Brain microvascular endothelial cell (primary cell): ENCODE data around the gene LRP6.
"Not testable (repeated sequence)": the region's sequence is repeated elsewhere in the genome, so short reads cannot be mapped to it uniquely, and the experiment has no call there.

Source experiments
- DNase-seq: peaks from one replicate; pipeline ENCODE4 v3.0.0-alpha.2; 2020
- H3K27ac ChIP-seq: fragments of 250-450 bp; sonication (Bioruptor Pico); 2 replicates; pipeline ENCODE4 v1.5.1; 2020; ENCODE audit warnings: mild to moderate bottlenecking, moderate library complexity
- H3K27me3 ChIP-seq: fragments of 250-450 bp; sonication (Bioruptor Pico); replicated peaks from 2 replicates; pipeline ENCODE4 v1.5.1; 2020; ENCODE audit warnings: mild to moderate bottlenecking
- H3K36me3 ChIP-seq: fragments of 250-450 bp; sonication (Bioruptor Pico); replicated peaks from 2 replicates; pipeline ENCODE4 v1.5.1; 2020; ENCODE audit warnings: mild to moderate bottlenecking
- H3K4me3 ChIP-seq: 2 replicates; pipeline ENCODE4 v1.5.1; 2011; ENCODE audit warnings: low read depth, mild to moderate bottlenecking, control low read depth, low read length, moderate library complexity
- in situ Hi-C: cut with HindIII; loops from 2 replicates; pipeline ENCODE4 v1.10.0; 2017; ENCODE audit warnings: low sequenced_read_pairs, low pct_ligation_motif_present
- TF ChIP-seq, protein P1 (sequence below): IDR thresholded peaks from 2 replicates; pipeline ENCODE4 v1.5.1; 2011; ENCODE audit warnings: low read depth, mild to moderate bottlenecking, moderate library complexity, low read length, control low read depth, inconsistent platforms; ENCODE audit errors: missing control alignments

Gene LRP6

DNA sequence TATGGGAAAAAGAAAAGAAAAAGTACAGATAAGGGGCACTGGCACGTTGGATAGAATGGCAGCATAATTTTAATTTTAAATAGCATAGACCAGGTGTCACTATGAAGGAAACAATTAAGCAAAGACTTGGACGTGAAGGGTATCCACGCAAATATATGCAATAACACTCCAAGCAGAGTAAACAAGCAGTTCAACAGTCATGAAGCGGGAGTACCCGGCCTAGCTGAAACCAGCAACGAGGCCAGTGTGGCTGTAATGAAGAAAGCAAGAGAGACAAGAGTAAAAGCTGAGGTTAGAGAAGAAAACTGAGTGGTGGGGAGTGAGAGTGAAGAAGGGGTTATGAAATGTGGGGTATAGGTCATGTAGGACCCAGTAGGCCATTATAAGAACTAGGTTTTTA, 110.7 kb downstream of the LRP6 start:
- H3K27ac ChIP-seq, result no peak overlapping the region
- peaks cover 4% of the 10 kb centered on the region for H3K36me3 ChIP-seq
- H3K4me3 ChIP-seq, result no peak overlapping the region
- in situ Hi-C loops, result no loop called here
- DNase-seq, result no peak
- TF ChIP-seq, protein P1, sequence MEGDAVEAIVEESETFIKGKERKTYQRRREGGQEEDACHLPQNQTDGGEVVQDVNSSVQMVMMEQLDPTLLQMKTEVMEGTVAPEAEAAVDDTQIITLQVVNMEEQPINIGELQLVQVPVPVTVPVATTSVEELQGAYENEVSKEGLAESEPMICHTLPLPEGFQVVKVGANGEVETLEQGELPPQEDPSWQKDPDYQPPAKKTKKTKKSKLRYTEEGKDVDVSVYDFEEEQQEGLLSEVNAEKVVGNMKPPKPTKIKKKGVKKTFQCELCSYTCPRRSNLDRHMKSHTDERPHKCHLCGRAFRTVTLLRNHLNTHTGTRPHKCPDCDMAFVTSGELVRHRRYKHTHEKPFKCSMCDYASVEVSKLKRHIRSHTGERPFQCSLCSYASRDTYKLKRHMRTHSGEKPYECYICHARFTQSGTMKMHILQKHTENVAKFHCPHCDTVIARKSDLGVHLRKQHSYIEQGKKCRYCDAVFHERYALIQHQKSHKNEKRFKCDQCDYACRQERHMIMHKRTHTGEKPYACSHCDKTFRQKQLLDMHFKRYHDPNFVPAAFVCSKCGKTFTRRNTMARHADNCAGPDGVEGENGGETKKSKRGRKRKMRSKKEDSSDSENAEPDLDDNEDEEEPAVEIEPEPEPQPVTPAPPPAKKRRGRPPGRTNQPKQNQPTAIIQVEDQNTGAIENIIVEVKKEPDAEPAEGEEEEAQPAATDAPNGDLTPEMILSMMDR, result no peak
- H3K27me3 ChIP-seq, result no peaks in the 10 kb centered on the region

- TF ChIP-seq, protein P1, result no peak
- in situ Hi-C loops, result no loop called here
- no peak for DNase-seq
- H3K36me3 ChIP-seq, result peaks cover 9% of the 10 kb centered on the region
- no peaks in the 10 kb centered on the region for H3K27me3 ChIP-seq
- no peak overlapping the region for H3K27ac ChIP-seq
- H3K4me3 ChIP-seq, result no peak overlapping the region
These were observed 113.2 kb downstream of the LRP6 start for GRCh38 chr12:12153596-12153995.

GRCh38 chr12:12147111-12147510, 119.7 kb downstream of the LRP6 start:
- Histone ChIP-seq H3K27me3 (no peaks in the 10 kb centered on the region), H3K36me3 (peaks cover 11% of the 10 kb centered on the region), H3K4me3 (no peak overlapping the region), H3K27ac (no peak overlapping the region)
- DNase-seq, result no peak
- TF ChIP-seq, protein P1, result no peak
- in situ Hi-C loops, result no loop called here

DNA sequence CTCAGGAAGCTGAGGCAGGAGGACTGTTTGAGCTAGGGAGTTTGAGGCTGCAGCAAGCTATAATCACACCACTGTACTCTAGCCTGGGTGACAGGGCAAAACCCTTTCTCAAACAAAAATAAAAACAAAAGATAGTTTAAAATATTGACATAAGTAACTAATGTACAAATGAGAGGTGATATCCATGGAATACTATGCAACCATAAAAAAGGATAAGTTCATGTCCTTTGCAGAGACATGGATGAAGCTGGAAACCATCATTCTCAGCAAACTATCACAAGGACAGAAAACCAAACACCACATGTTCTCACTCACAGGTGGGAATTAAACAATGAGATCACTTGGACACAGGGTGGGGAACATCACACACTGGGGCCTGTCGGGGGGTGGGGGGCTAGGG, 122.3 kb downstream of the LRP6 start:
- H3K27me3 ChIP-seq, H3K27ac ChIP-seq, H3K36me3 ChIP-seq, H3K4me3 ChIP-seq, in situ Hi-C loops, DNase-seq: not testable (repeated sequence)

DNA sequence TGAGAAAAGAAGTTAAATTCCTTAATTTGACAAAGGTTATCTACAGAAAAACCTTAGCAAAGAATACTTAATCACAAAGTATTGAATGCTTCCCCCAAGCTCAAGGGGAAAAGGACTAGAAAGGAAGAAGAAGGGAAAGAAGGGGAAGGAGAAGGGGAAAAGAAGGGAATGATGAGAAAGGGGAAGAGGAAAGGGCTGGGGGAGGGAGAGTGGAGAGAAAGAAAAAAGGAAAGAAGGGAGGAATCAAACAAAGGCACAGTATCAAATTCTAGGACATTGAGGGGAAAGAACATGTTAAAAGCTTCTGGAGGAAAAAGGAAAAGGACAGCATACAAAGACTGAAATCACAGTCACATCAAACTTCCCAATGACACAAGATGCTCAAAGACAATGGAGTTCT, 125.8 kb downstream of the LRP6 start:
- H3K36me3 ChIP-seq, result no peaks in the 10 kb centered on the region
- no peak overlapping the region for H3K4me3 ChIP-seq
- no peak for DNase-seq
- TF ChIP-seq, protein P1, result no peak
- H3K27ac ChIP-seq, result no peak overlapping the region
- no peaks in the 10 kb centered on the region for H3K27me3 ChIP-seq
- in situ Hi-C loops, result no loop called here

DNA sequence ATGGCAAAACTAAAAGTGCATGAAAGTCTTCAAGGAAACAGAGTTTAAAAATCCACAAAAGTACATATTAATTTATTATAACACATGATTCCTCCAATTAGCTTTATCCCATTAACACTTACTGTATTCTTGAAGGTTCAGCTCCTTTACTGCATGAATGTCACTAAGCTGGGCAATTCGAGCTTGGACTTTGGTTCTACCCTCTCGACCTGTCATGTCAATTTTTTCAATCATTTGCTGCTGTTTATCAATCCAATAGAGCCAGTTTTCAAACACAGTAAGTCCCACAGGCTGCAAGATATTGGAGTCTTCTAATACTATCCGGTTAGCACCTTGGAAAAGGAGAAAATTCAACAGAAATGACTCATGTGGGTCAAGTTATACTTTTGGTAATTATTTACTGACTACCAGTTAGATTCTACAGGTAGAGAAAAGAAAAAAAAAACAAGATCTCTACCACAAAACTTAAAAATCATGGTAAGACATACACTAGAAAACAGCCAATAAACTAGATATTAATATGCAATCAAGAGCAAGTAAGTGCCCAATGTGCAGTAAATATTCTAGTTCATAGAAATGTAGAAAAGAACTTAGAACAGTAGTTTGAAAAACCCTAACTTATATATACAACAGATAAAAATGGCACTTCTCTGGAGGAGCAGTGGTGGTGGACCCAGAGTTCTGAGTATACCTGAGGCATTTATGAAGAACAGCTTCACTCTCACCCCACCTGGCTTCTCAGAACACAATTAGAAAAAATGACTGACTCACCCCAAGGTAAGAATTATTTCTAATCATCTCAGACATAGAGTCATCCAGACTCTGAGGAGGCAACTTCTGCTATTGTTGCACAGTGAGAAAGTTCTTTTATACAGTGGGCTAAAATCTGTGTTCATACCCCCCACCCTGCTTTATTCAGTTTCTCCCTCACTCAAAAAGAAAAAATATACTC, 128.4 kb downstream of the LRP6 start:
- DNase-seq, result no peak
- Histone ChIP-seq H3K27ac (no peak overlapping the region), H3K36me3 (no peaks in the 10 kb centered on the region), H3K27me3 (no peaks in the 10 kb centered on the region), H3K4me3 (no peak overlapping the region)
- in situ Hi-C loops, result no loop called here
- TF ChIP-seq, protein P1, result no peak
